DMS 273 (cell line): ENCODE measurements around the gene GIMAP2.

Experiments
- DNase-seq: peaks from one replicate; lab custom pipeline; 2025; ENCODE audit not compliant: unreplicated experiment; lab: John Stamatoyannopoulos, UW

The GIMAP2 gene

GRCh38 chr7:150732786-150733481, 47.4 kb downstream of the GIMAP2 start:
- DNase-seq = no peak

GRCh38 chr7:150733482-150734095, 48.1 kb downstream of the GIMAP2 start:
- DNase-seq = no peak

GRCh38 chr7:150734254-150734653, 48.7 kb downstream of the GIMAP2 start:
- no peak for DNase-seq

- no peak for DNase-seq
Measured at GRCh38 chr7:150735596-150736358, 50.3 kb downstream of the GIMAP2 start.

GRCh38 chr7:150736864-150737263, 51.4 kb downstream of the GIMAP2 start:
- no peak for DNase-seq

GRCh38 chr7:150737265-150738055, 52.0 kb downstream of the GIMAP2 start, which contains the start of gene GIMAP5:
Gene GIMAP5 (plus strand): TSS chr7:150737418. CDS start chr7:150740885, 3,467 bp downstream.
- no peak for DNase-seq

- DNase-seq = no peak
Measured at GRCh38 chr7:150738092-150738491, 52.6 kb downstream of the GIMAP2 start.

GRCh38 chr7:150738591-150739001, 53.1 kb downstream of the GIMAP2 start:
- no peak for DNase-seq

GRCh38 chr7:150739033-150739432, 53.5 kb downstream of the GIMAP2 start:
- DNase-seq = no peak

DNA sequence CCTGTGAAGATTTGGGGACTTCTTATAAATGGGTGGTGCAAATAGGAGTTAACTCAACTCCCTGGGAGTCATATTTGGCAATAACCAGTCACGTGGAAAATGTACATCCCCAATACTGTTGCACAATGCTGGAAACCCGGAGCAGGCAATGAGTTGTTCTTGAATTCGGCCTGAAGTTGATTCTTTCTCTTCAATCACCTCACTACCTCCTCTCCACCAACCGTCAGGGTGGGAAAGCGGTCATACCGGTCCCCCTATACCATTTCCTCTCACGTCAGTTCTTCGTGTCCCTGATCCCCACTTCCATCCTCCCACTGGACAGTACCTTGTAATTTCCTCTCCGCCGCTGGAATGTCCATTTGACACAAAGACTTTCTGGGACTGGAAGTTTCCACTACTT, 54.5 kb downstream of the GIMAP2 start:
- no peak for DNase-seq

DNA sequence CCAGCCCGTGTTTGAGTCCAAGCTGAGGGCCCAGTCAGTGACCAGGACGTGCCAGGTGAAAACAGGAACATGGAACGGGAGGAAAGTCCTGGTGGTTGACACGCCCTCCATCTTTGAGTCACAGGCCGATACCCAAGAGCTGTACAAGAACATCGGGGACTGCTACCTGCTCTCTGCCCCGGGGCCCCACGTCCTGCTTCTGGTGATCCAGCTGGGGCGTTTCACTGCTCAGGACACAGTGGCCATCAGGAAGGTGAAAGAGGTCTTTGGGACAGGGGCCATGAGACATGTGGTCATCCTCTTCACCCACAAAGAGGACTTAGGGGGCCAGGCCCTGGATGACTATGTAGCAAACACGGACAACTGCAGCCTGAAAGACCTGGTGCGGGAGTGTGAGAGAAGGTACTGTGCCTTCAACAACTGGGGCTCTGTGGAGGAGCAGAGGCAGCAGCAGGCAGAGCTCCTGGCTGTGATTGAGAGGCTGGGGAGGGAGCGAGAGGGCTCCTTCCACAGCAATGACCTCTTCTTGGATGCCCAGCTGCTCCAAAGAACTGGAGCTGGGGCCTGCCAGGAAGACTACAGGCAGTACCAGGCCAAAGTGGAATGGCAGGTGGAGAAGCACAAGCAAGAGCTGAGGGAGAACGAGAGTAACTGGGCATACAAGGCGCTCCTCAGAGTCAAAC, 56.9 kb downstream of the GIMAP2 start:
- no peak for DNase-seq
